ENCODE measurements around the gene SIRT7. TPM values are rescaled to one million over a fixed set of nuclear protein-coding genes. Genes with fewer than 3 reads are reported as not detected.

Gene SIRT7
- total and polyA plus RNA-seq, 4 donors, result 14.7 to 43.4 (median 32.9) TPM

DNA sequence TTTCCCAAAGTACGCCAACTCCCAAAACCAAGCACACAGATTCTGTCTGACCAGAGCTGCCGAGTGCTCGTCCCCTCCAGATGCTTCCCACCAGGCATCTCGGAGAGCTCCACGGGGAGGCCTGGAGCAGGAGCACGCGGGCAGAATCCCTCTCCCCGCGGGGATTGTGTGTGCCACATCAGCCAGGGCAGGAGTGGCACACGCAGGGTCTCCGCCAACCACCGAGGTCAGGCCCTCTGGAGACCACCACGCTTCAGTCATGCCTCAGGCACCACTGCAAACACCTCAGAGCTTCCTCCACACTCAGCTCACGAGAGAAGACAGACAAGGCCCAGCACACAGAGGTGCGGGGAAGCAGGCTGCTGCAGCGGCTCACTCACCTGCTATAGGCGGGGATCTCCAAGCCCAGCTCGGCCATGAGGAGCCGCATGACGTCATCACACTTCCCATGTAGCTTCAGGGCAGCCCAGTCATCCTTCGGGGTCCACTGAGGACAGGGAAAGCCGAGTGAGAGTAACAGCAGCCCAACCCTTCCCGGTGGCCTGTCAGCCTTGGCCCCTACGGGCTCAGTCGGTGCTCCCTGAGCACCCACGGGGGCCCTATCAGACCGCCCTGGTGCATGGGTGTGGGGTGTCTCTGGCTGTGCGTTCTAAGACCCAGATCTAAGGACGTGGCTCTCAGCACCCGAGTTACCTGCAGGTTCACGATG is 4.4 kb downstream of the SIRT7 start:
- ATAC-seq (ENCODE audit: insufficient read depth, low FRiP score) (no peak), DNase-seq (no peak)
- Histone ChIP-seq H3K27me3 (ENCODE audit: control insufficient read depth in 3 of 3, insufficient read depth in 3 of 3, low read length in 2 of 3) (no peaks in the 10 kb centered on the region), H3K4me3 (no peak overlapping the region), H3K9ac (ENCODE audit: insufficient read depth in 1 of 2, low read length in 2 of 2) (no peak overlapping the region), H3K36me3 (ENCODE audit: control insufficient read depth in 4 of 4, insufficient read depth in 4 of 4, low read length in 4 of 4) (peaks cover 5 to 44% (median 13%) of the 10 kb centered on the region in 4 donors), H3K9me3 (ENCODE audit: control insufficient read depth in 4 of 4, insufficient read depth in 3 of 4, low read length in 3 of 4) (no peaks in the 10 kb centered on the region), H3K4me1 (ENCODE audit: control insufficient read depth in 5 of 5, insufficient read depth in 5 of 5, low read length in 5 of 5) (peaks cover 0 to 20% (median 10%) of the 10 kb centered on the region in 5 donors), H3K27ac (ENCODE audit: low read depth in 1 of 2, low read length in 1 of 2) (no peak overlapping the region)
- WGBS, 2 donors, result 95% methylated on average over 31 of the region's 31 CpGs
- TF ChIP-seq CTCF (IDR thresholded peaks at IDR 0.05; ENCODE audit: control extremely low read depth, extremely low read depth), result no peak

DNA sequence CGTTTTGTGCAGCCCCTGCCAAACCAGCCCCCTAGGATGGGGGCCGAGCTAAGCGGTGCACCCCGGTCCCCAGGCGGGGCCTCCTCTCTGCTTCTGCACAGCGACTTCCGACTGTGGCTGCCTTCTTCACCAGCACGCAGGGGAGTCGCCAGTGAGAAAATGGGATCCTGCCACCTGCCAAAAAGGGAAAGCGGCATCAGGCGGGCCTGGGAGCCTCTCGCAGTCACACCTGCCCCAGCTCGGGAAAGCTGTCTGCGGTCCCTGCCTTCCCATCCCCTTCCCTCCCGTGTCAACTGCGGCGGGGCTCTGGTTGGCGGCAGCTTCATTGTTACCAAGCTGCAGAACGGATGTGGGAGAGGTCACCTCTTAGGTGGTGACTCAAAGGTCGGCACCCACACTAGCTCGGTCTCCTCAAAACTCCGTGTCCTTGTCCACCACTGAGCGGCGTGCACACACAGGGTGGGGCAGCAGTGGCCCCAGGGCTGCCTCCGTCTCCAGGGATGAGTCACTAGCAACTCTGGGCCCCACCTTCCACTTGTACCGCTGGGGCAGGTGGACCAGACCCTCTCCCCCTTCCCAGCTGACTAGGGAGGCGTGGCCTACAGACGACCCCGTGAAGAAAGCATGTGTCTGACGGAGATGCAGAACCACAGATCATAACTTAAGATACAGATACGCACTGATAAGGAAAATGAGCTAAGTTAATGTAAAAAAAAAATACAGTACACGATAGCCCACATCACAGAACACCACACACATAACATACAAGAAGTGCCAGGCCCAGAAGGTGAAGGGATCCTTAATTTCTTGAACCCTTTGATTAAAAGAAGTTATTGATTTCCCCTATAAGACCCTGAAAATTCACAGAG is 5.3 kb downstream of the SIRT7 start:
- WGBS, 2 donors, result 81 to 91% methylated on average over 32 of the region's 32 CpGs
- Histone ChIP-seq H3K4me1 (ENCODE audit: control insufficient read depth in 5 of 5, insufficient read depth in 5 of 5, low read length in 5 of 5) (peaks cover 0 to 20% (median 10%) of the 10 kb centered on the region in 5 donors), H3K4me3 (no peak overlapping the region), H3K9ac (ENCODE audit: insufficient read depth in 1 of 2, low read length in 2 of 2) (no peak overlapping the region), H3K27ac (ENCODE audit: low read depth in 1 of 2, low read length in 1 of 2) (no peak overlapping the region), H3K9me3 (ENCODE audit: control insufficient read depth in 4 of 4, insufficient read depth in 3 of 4, low read length in 3 of 4) (no peaks in the 10 kb centered on the region), H3K27me3 (ENCODE audit: control insufficient read depth in 3 of 3, insufficient read depth in 3 of 3, low read length in 2 of 3) (no peaks in the 10 kb centered on the region), H3K36me3 (ENCODE audit: control insufficient read depth in 4 of 4, insufficient read depth in 4 of 4, low read length in 4 of 4) (peaks cover 5 to 53% (median 13%) of the 10 kb centered on the region in 4 donors)
- ATAC-seq (ENCODE audit: insufficient read depth, low FRiP score), result no peak
- DNase-seq, result no peak
- TF ChIP-seq CTCF (IDR thresholded peaks at IDR 0.05; ENCODE audit: control extremely low read depth, extremely low read depth), result no peak

DNA sequence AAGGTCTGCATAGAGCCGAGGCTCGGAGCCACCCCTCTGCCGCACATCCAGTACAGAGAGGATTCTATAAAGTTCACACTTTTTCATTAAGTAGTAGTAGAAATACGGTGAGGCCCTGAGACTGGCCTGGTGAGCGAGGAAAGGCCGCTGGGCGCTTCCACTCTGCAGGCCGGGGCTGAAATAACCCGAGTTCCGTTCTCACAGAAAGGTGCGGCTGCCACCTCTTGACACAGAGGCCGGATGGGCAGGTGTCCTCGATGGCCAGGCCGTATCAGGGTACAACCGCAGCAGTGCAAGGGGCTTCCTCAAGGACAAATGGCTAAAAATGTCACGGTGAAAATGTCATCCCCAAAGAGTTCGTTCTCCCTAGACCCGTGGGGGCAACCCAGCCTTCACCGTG is 6.0 kb downstream of the SIRT7 start:
- WGBS, 2 donors, result 84 to 86% methylated on average over 19 of the region's 19 CpGs
- no peak for TF ChIP-seq CTCF (IDR thresholded peaks at IDR 0.05; ENCODE audit: control extremely low read depth, extremely low read depth)
- Histone ChIP-seq H3K9me3 (ENCODE audit: control insufficient read depth in 4 of 4, insufficient read depth in 3 of 4, low read length in 3 of 4) (no peaks in the 10 kb centered on the region), H3K36me3 (ENCODE audit: control insufficient read depth in 4 of 4, insufficient read depth in 4 of 4, low read length in 4 of 4) (peaks cover 5 to 57% (median 13%) of the 10 kb centered on the region in 4 donors), H3K27me3 (ENCODE audit: control insufficient read depth in 3 of 3, insufficient read depth in 3 of 3, low read length in 2 of 3) (no peaks in the 10 kb centered on the region), H3K27ac (ENCODE audit: low read depth in 1 of 2, low read length in 1 of 2) (peak overlapping the region in 1 of 2 donors; percentile 2), H3K4me3 (no peak overlapping the region), H3K9ac (ENCODE audit: insufficient read depth in 1 of 2, low read length in 2 of 2) (no peak overlapping the region), H3K4me1 (ENCODE audit: control insufficient read depth in 5 of 5, insufficient read depth in 5 of 5, low read length in 5 of 5) (peaks cover 0 to 13% (median 7%) of the 10 kb centered on the region in 5 donors)
- ATAC-seq (ENCODE audit: insufficient read depth, low FRiP score) (no peak), DNase-seq (no peak)

Measured in lung (tissue), 12 donors.